ENCODE results near the gene MTX1. TPM values are rescaled to one million over a fixed set of nuclear protein-coding genes. Genes with fewer than 3 reads are reported as not detected.
"Not testable (repeated sequence)": the region's sequence is repeated elsewhere in the genome, so short reads cannot be mapped to it uniquely, and the experiment has no call there.

Gene MTX1, protein sequence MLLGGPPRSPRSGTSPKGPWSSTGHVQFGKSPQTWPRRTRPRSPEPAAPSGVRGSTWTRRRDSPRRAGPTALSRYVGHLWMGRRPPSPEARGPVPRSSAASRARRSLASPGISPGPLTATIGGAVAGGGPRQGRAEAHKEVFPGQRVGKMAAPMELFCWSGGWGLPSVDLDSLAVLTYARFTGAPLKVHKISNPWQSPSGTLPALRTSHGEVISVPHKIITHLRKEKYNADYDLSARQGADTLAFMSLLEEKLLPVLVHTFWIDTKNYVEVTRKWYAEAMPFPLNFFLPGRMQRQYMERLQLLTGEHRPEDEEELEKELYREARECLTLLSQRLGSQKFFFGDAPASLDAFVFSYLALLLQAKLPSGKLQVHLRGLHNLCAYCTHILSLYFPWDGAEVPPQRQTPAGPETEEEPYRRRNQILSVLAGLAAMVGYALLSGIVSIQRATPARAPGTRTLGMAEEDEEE
- total RNA-seq, result 58.6 and 64.0 TPM in 2 replicates

DNA sequence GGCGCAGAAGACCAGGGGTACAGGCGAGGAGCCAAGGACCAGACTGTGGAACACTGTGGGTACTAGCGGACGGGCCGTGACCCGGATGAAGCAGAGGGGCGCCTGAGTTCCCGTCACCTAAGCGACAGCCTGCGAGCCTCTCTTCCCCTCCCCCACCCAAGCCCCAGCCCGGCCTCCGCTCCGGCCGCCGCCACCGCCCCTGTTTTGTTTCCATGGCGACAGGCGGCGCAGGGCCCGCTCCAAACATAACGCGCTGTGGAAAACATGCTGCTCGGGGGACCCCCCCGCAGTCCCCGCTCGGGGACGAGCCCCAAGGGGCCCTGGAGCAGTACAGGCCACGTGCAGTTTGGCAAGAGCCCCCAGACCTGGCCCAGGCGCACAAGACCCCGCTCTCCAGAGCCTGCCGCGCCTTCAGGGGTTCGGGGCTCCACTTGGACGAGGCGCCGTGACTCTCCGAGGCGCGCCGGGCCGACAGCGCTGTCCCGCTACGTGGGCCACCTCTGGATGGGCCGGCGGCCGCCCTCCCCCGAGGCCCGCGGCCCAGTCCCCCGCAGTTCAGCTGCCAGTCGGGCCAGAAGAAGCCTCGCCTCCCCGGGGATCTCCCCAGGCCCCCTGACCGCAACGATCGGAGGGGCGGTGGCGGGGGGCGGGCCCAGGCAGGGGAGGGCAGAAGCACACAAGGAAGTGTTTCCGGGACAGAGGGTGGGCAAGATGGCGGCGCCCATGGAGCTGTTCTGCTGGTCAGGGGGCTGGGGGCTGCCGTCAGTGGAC is at the start of gene MTX1:
MTX1 (plus strand) TSS at position 155 of the 771 bp plus-strand sequence; CDS start at position 265, 110 bp downstream.
- peaks cover 24% of the 10 kb centered on the region for H3K4me1 Mint-ChIP-seq (ENCODE audit: low read depth)
- H3K4me3 Mint-ChIP-seq (ENCODE audit: low read depth), result peak within 1 kb of the TSS; percentile 92
- DNase-seq (ENCODE audit: low spot score), result peak; percentile 84
- no peaks in the 10 kb centered on the region for H3K27me3 Mint-ChIP-seq (ENCODE audit: low read depth)
- no peaks in the 10 kb centered on the region for H3K9me3 Mint-ChIP-seq
- peak within 1 kb of the TSS; percentile 87 for H3K27ac Mint-ChIP-seq
- H3K36me3 Mint-ChIP-seq (ENCODE audit: low read depth), result peaks cover 7% of the 10 kb centered on the region
- intact Hi-C loops (cut with micrococcal nuclease), result loop anchor here (1.0 to 5.0 kb wide), 6 partner anchors 14 to 844 kb away; partner anchors contain the start of genes HCN3, LAMTOR2 and UBQLN4

DNA sequence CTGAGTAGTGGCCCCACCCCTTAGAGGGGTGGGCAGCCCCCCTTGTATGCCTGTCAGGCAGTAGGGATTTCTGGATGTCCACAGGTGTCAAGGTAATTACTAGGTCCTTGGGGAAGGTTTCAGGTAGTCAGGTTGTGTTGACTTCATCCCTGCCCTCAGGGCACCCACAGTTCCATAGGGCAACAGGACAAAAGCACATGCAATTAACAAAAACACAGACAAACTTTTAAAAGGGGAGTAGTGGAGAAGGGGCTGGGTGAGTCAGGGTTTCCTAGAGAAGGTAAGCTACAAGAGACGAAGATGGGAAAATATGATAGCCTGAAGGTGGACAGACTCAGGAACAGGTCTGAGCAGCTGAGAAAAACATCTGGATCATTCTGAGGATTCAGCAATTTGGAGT is 49.5 kb upstream of the MTX1 start:
- H3K36me3 Mint-ChIP-seq (ENCODE audit: low read depth), result no peaks in the 10 kb centered on the region
- intact Hi-C loops (cut with micrococcal nuclease), result no loop called here
- H3K4me1 Mint-ChIP-seq (ENCODE audit: low read depth), result no peaks in the 10 kb centered on the region
- no peak for DNase-seq (ENCODE audit: low spot score)
- H3K9me3 Mint-ChIP-seq, result no peaks in the 10 kb centered on the region
- peaks cover 11% of the 10 kb centered on the region for H3K27me3 Mint-ChIP-seq (ENCODE audit: low read depth)
- no peak overlapping the region for H3K27ac Mint-ChIP-seq
- H3K4me3 Mint-ChIP-seq (ENCODE audit: low read depth), result no peak overlapping the region

DNA sequence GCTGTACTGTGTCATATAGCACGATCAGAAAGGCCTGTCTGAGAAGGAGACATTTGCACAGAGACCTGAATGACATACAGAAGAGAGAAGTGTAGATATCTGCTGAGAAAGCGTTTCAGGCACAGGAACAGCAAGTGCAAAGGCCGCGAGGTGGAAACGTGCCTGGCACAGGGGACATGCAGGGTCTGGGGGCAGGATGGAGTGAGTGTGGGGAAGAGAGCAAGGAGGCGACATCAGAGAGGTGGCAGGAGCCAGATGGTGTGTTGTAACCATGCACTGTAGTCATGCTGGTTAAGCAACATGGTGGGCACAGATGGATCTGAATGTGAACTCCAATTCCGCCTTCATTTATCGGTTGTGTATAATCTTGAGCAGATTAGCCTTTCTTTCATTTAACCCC is 48.4 kb upstream of the MTX1 start:
- Mint-ChIP-seq H3K27me3 (ENCODE audit: low read depth) (peaks cover 6% of the 10 kb centered on the region), H3K4me1 (ENCODE audit: low read depth) (no peaks in the 10 kb centered on the region), H3K36me3 (ENCODE audit: low read depth) (no peaks in the 10 kb centered on the region), H3K27ac (no peak overlapping the region), H3K4me3 (ENCODE audit: low read depth) (no peak overlapping the region), H3K9me3 (no peaks in the 10 kb centered on the region)
- intact Hi-C loops (cut with micrococcal nuclease), result no loop called here
- no peak for DNase-seq (ENCODE audit: low spot score)

DNA sequence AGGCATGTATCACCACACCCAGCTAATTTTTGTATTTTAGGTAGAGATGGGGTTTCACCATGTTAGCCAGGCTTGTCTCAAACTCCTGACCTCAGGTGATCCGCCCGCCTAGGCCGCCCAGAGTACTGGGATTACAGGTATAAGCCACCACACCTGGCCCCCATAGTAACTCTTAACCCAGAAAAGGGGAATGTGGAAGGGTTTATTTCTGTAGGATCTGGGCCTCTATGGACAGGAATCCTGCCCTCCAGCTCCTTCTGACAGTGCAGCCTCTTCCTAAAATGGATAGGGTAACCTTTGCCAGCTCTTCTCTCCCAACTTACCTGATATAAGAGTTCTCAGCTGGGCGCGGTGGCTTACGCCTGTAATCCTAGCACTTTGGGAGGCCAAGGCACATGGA is 45.9 kb upstream of the MTX1 start:
- DNase-seq (ENCODE audit: low spot score); H3K36me3 Mint-ChIP-seq (ENCODE audit: low read depth); H3K27ac Mint-ChIP-seq; H3K4me3 Mint-ChIP-seq (ENCODE audit: low read depth); intact Hi-C loops (cut with micrococcal nuclease); H3K4me1 Mint-ChIP-seq (ENCODE audit: low read depth); H3K9me3 Mint-ChIP-seq; H3K27me3 Mint-ChIP-seq (ENCODE audit: low read depth): not testable (repeated sequence)

DNA sequence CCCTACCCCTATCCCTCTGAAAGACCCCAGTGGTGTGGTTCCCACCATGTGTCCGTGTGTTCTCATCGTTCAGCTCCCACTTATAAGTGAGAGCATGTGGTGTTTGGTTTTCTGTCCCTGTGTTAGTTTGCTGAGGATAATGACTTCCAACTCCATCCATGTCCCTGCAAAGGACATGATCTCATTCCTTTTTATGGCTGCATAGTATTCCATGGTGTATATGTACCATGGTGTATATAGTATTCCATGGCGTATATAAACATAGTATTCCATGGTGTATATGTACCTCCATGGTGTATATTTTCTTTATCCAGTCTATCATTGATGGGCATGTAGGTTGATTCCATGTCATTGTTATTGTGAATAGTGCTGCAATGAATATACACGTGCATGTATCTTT is 44.7 kb upstream of the MTX1 start:
- DNase-seq (ENCODE audit: low spot score); H3K9me3 Mint-ChIP-seq; intact Hi-C loops (cut with micrococcal nuclease); H3K4me3 Mint-ChIP-seq (ENCODE audit: low read depth); H3K27me3 Mint-ChIP-seq (ENCODE audit: low read depth); H3K27ac Mint-ChIP-seq; H3K36me3 Mint-ChIP-seq (ENCODE audit: low read depth): not testable (repeated sequence)
- H3K4me1 Mint-ChIP-seq (ENCODE audit: low read depth), result peaks cover 11% of the 10 kb centered on the region

DNA sequence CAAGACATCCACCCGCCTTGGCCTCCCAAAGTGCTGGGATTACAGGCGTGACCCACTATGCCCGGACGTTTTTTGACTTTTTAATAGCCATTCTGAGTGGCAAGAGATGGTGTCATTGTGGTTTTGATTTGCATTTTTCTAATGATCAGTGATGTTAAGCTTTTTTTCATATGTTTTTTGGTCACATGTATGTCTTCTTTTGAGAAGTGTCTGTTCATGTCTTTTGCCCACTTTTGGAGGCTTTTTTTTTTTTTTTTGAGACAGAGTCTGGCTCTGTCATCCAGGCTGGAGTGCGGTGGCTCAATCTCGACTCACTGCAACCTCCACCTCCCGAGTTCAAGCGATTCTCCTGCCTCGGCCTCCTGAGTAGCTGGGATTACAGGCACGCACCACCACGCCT is 43.9 kb upstream of the MTX1 start:
- Mint-ChIP-seq H3K4me1 (ENCODE audit: low read depth) (peaks cover 11% of the 10 kb centered on the region), H3K36me3 (ENCODE audit: low read depth) (peaks cover 12% of the 10 kb centered on the region)
- H3K4me3 Mint-ChIP-seq (ENCODE audit: low read depth); DNase-seq (ENCODE audit: low spot score); H3K27ac Mint-ChIP-seq; H3K27me3 Mint-ChIP-seq (ENCODE audit: low read depth); H3K9me3 Mint-ChIP-seq; intact Hi-C loops (cut with micrococcal nuclease): not testable (repeated sequence)

DNA sequence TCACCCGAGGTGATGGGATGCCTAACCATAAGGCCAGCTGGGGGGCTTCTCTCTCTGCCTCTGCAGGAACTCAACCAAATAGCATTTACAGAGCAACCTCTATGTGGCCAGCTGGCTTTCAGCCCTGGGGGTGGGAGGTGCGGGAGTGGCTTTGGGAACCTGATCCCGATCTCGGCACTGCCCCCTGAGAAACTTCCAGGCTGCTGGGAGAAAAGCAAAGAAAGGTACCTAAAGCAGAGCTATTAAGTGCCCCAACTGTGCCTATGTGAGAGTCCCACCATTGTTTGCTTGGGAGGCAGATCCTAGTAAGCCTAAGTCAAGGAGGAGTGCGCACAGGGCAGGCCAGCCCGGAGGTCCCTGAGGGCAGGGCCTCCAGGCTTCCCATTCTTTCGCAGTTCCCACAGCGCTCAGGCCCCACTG is 42.4 kb upstream of the MTX1 start:
- peaks cover 2% of the 10 kb centered on the region for H3K27me3 Mint-ChIP-seq (ENCODE audit: low read depth)
- no peak overlapping the region for H3K27ac Mint-ChIP-seq
- peaks cover 14% of the 10 kb centered on the region for H3K4me1 Mint-ChIP-seq (ENCODE audit: low read depth)
- H3K36me3 Mint-ChIP-seq (ENCODE audit: low read depth), result peaks cover 18% of the 10 kb centered on the region
- intact Hi-C loops (cut with micrococcal nuclease), result no loop called here
- H3K4me3 Mint-ChIP-seq (ENCODE audit: low read depth), result no peak overlapping the region
- DNase-seq (ENCODE audit: low spot score), result no peak
- no peaks in the 10 kb centered on the region for H3K9me3 Mint-ChIP-seq

DNA sequence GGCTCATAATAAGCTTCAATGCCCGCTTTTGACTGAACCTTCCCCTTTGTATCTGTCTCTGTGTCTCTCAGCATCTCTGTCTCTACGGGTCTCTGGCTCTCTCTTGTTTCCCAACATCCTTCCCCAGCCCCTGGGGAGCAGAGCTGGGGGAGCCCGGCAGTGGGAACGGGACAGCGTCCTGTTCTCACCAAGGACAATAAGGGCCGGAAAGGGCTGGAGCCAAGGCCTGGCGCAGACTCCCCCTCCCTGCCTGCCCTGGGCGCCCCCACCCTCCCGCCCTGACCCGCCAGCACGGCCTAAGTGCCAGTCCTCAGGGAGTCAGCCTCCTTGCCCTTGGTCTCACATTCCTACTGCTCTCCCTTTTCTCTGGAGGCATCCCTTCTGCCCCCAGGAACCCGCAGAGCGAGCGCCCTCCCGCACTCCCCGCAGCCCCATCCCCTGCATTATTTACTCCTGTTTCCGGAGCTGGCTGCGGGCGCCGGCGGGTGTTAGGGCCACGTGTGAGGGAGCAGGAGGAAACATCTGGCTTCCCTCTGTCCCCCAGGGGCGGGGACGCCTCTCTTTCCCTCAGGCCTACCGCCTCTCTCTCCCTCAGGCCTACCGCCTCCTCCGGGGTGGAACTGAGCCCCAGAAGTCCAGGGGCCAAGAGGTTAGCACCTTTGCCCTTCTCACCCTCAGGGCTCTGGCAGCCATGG is 41.9 kb upstream of the MTX1 start:
- intact Hi-C loops (cut with micrococcal nuclease), result loop anchor here (1.0 kb wide), 1 partner anchor 71 kb away; no protein-coding TSS in a partner anchor
- Mint-ChIP-seq H3K4me1 (ENCODE audit: low read depth) (peaks cover 14% of the 10 kb centered on the region), H3K4me3 (ENCODE audit: low read depth) (no peak overlapping the region), H3K27me3 (ENCODE audit: low read depth) (peaks cover 2% of the 10 kb centered on the region), H3K9me3 (no peaks in the 10 kb centered on the region), H3K27ac (no peak overlapping the region), H3K36me3 (ENCODE audit: low read depth) (peaks cover 21% of the 10 kb centered on the region)
- no peak for DNase-seq (ENCODE audit: low spot score)

DNA sequence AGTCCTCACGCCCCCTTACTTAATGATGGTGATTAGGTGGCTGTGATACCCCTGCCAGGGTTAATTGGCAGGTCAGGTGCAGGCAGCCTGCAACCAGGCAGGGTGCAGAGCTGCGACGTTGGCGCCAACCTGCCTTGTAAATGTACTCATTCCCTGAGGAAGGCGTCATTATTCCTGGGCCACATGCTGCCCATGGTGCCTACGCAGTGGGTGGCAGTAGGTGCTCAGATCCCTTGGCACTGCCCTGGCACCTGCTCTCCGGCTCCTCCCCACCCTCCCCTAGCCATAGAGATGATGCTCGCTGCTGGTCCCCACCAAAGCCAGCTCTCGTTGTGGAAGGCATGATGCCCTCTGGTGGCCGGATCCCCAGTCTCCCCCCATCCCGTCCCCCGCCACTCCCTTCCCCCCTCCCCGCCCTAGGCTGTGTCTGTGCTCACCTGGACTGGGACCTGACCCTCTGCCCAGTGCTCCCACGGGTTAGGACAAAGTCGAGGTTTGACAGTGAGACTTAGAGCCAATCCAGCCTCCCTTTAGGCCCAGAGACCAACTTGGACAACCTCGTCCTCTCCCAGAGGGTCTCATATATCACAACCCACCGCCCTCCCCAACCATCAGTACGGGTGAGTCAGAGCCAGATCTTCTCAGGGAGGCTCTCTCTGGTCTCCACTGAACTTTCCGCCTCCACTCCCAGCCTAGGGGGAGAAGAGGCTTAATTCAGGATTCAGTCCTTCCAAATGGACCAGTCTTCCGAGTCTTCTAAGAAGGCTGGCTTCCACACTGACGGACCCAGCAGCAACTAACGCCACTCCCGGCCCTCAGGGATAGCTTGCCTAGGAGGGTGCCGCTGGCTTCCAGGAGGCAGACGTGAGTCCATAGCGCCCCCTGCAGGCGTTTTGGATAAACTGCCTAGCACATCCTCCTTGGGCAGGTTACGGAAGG is 41.1 kb upstream of the MTX1 start:
- DNase-seq (ENCODE audit: low spot score), result peak; percentile 77
- Mint-ChIP-seq H3K4me1 (ENCODE audit: low read depth) (peaks cover 20% of the 10 kb centered on the region), H3K36me3 (ENCODE audit: low read depth) (peaks cover 28% of the 10 kb centered on the region), H3K9me3 (no peaks in the 10 kb centered on the region), H3K27me3 (ENCODE audit: low read depth) (no peaks in the 10 kb centered on the region), H3K27ac (no peak overlapping the region), H3K4me3 (ENCODE audit: low read depth) (peak overlapping the region; percentile 21)
- intact Hi-C loops (cut with micrococcal nuclease), result loop anchor here (1.0 kb wide), 2 partner anchors 72 to 76 kb away; no protein-coding TSS in a partner anchor

DNA sequence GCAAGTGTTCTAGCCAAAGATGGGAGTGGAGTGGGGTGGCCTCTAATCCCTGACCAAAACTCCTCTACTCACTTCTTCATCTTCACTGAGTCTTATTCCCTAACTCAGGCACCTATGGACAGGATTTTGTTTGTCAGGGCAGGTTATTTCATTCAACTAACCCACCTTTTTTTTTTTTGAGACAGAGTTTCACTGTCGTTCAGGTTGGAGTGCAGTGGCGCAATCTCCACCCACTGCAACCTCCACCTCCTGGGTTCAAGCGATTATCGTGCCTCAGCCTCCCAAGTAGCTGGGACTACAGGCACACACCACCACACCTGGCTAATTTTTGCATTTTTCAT is 40.4 kb upstream of the MTX1 start:
- intact Hi-C loops (cut with micrococcal nuclease), result loop anchor here (1.0 kb wide), 1 partner anchor 77 kb away; no protein-coding TSS in a partner anchor
- H3K27ac Mint-ChIP-seq; H3K4me3 Mint-ChIP-seq (ENCODE audit: low read depth); H3K9me3 Mint-ChIP-seq; H3K27me3 Mint-ChIP-seq (ENCODE audit: low read depth); DNase-seq (ENCODE audit: low spot score): not testable (repeated sequence)
- peaks cover 29% of the 10 kb centered on the region for H3K36me3 Mint-ChIP-seq (ENCODE audit: low read depth)
- peaks cover 21% of the 10 kb centered on the region for H3K4me1 Mint-ChIP-seq (ENCODE audit: low read depth)

DNA sequence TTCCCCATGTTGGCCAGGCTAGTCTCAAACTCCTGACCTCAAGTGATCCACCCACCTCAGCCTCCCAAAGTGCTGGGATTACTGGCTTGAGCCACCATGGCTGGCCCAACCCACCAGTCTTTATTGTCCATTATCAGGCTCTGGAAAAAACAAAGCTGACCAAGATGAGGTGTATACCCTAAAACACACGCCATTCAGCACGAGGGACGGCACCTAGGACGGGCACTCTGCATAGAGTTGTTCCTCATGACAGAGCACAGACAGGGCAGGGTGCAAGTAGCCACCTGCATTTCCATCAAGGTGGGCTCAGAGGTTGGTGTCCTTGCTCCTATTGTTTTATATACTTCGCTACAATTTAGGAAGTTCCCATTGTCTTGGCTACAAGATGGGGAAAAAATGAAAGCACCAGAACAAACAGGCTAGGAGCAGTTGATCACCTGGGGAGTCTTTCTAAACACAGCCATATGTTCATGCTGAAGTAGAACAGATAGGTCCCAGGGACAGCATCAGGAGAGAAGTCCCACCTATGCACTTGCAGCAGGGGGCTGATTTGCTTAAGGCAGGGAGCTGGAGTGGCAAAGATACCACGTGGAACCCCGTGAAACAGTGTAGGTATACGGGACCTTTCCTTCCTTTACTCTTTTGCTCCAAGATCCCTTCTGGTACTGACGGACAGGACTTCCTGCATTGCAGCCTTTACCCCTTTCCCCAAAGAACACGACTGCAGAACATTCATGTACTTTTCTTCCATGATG is 39.9 kb upstream of the MTX1 start:
- H3K4me3 Mint-ChIP-seq (ENCODE audit: low read depth), result no peak overlapping the region
- H3K27me3 Mint-ChIP-seq (ENCODE audit: low read depth), result no peaks in the 10 kb centered on the region
- no peaks in the 10 kb centered on the region for H3K9me3 Mint-ChIP-seq
- DNase-seq (ENCODE audit: low spot score), result no peak
- H3K36me3 Mint-ChIP-seq (ENCODE audit: low read depth), result peaks cover 29% of the 10 kb centered on the region
- peaks cover 25% of the 10 kb centered on the region for H3K4me1 Mint-ChIP-seq (ENCODE audit: low read depth)
- no peak overlapping the region for H3K27ac Mint-ChIP-seq
- intact Hi-C loops (cut with micrococcal nuclease), result loop anchor here (1.0 kb wide), 1 partner anchor 77 kb away; no protein-coding TSS in a partner anchor

Measured in activated T-helper 2 cell treated with anti-CD3 and anti-CD28 coated beads, Interferon-gamma antibody, Interleukin-2, Interleukin-4, amounts not matched to agents 10 μg/mL and 5 μg/mL and 100 μg/mL, durations not matched to agents 14 hours and 24 hours and 36 hours (primary cell).